ENCODE measurements around the gene VOPP1.

- TF ChIP-seq CTCF (IDR thresholded peaks at IDR 0.05) (no peak), ZFX (IDR thresholded peaks at IDR 0.05; ENCODE audit: borderline replicate concordance) (no peak)
Measured at GRCh38 chr7:55489552-55489951, 82.8 kb downstream of the VOPP1 start.

All from 22Rv1 (cell line).